H1 (cell line): Measurements from ENCODE around the gene ZNF785. TPM values are rescaled to one million over a fixed set of nuclear protein-coding genes. Genes with fewer than 3 reads are reported as not detected.

Source experiments
- CTCF ChIA-PET: fragments of 300-600 bp; sonication (Branson Sonifier 250); formaldehyde crosslinking; loops from one replicate; lab custom pipeline; 2021; ENCODE audit not compliant: partially characterized antibody; lab: Charles Lee
- POLR2A ChIA-PET: fragments of 300-600 bp; sonication (Branson Sonifier 250); formaldehyde crosslinking; loops from one replicate; lab custom pipeline; 2021; ENCODE audit warnings: inconsistent platforms; ENCODE audit not compliant: partially characterized antibody; lab: Charles Lee
- DNase-seq, 2 experiments: peaks; one replicate each; pipeline versions ENCODE4 v3.0.0 to v3.0.0-alpha.2; 2010 to 2022; ENCODE audit warnings: low spot score in 2 of 2, low read depth in 1 of 2, mixed read lengths in 1 of 2
- FAIRE-seq: peaks from 2 replicates; lab custom pipeline; 2011; peaks lifted over from hg19 to GRCh38; lab: Jason Lieb, UNC
- H2AFZ ChIP-seq: 2 replicates; pipeline ENCODE4 v1.8.1; 2012; ENCODE audit warnings: low read length, inconsistent platforms
- H2AK5ac ChIP-seq: 2 replicates; pipeline ENCODE4 v1.6.1; 2013; ENCODE audit warnings: low read depth, low read length
- H2BK120ac ChIP-seq: replicated peaks from 2 replicates; pipeline ENCODE3; 2013; ENCODE audit warnings: low read depth, low read length, inconsistent platforms
- H2BK12ac ChIP-seq: 2 replicates; pipeline ENCODE4 v1.6.1; 2013; ENCODE audit warnings: low read depth, low read length
- H2BK15ac ChIP-seq: 2 replicates; pipeline ENCODE4 v1.6.1; 2013; ENCODE audit warnings: low read length
- H2BK20ac ChIP-seq: 2 replicates; pipeline ENCODE4 v1.6.1; 2013; ENCODE audit warnings: low read length
- H2BK5ac ChIP-seq: 2 replicates; pipeline ENCODE4 v1.6.1; 2013; ENCODE audit warnings: low read depth, low read length
- H3K14ac ChIP-seq: 2 replicates; pipeline ENCODE4 v1.6.1; 2013; ENCODE audit warnings: inconsistent platforms; ENCODE audit not compliant: insufficient read length
- H3K18ac ChIP-seq: 2 replicates; pipeline ENCODE4 v1.6.1; 2013; ENCODE audit warnings: low read length; ENCODE audit errors: extremely low read depth
- H3K23ac ChIP-seq: 2 replicates; pipeline ENCODE4 v1.6.1; 2013; ENCODE audit warnings: inconsistent platforms; ENCODE audit not compliant: insufficient read length
- H3K23me2 ChIP-seq: 2 replicates; pipeline ENCODE4 v1.6.1; 2013; ENCODE audit warnings: low read depth, low read length
- H3K27ac ChIP-seq: 2 replicates; pipeline ENCODE4 v1.6.1; 2011; ENCODE audit warnings: low read depth, low read length, inconsistent platforms
- H3K27me3 ChIP-seq, 4 experiments: replicated peaks in 1 of 4; 1 replicate in 1 of 4; 2 replicates in 3 of 4; pipeline versions ENCODE4 v1.6.1 to v1.8.1; 2011 to 2013; ENCODE audit warnings: low read length in 3 of 4, mild to moderate bottlenecking in 3 of 4, inconsistent platforms in 2 of 4, mixed read lengths in 2 of 4, moderate library complexity in 1 of 4; ENCODE audit not compliant: control insufficient read depth in 3 of 4, insufficient read depth in 3 of 4; ENCODE audit errors: extremely low read depth in 1 of 4
- H3K36me3 ChIP-seq, 4 experiments: 2 replicates each; pipeline versions ENCODE4 v1.6.1 to v1.8.1; 2011 to 2013; ENCODE audit warnings: mild to moderate bottlenecking in 4 of 4, low read length in 3 of 4, moderate library complexity in 2 of 4, control low read depth in 1 of 4, inconsistent platforms in 1 of 4; ENCODE audit not compliant: insufficient read depth in 4 of 4, control insufficient read depth in 2 of 4
- H3K4ac ChIP-seq: replicated peaks from 2 replicates; pipeline ENCODE3; 2013; ENCODE audit warnings: low read length, low read depth, mixed read lengths, inconsistent platforms; ENCODE audit not compliant: insufficient read length
- H3K4me1 ChIP-seq, 4 experiments: replicated peaks in 1 of 4; 1 replicate in 1 of 4; 2 replicates in 3 of 4; pipeline versions ENCODE4 v1.6.1 to v1.8.1; 2011 to 2013; ENCODE audit warnings: low read length in 3 of 4, inconsistent platforms in 2 of 4, mixed read lengths in 1 of 4; ENCODE audit not compliant: insufficient read depth in 4 of 4, control insufficient read depth in 3 of 4
- H3K4me2 ChIP-seq, 2 experiments: 2 replicates each; pipeline versions ENCODE4 v1.6.1 to v1.8.1; 2011 to 2013; ENCODE audit warnings: low read depth in 2 of 2, low read length in 2 of 2, control low read depth in 1 of 2, inconsistent platforms in 1 of 2, mild to moderate bottlenecking in 1 of 2; ENCODE audit not compliant: insufficient read depth in 1 of 2
- H3K4me3 ChIP-seq, 4 experiments: fragments of 200-600, 300-600 bp in 1 of 4; sonication (generic), shearing (Covaris generic), sonication (Bioruptor Twin) in 1 of 4; 2 replicates each; pipeline versions ENCODE4 v1.5.1 to v1.8.1; 2011 to 2016; ENCODE audit warnings: low read length in 4 of 4, low read depth in 3 of 4, control low read depth in 2 of 4, inconsistent platforms in 2 of 4, mild to moderate bottlenecking in 2 of 4, mixed read lengths in 1 of 4, moderate library complexity in 1 of 4; ENCODE audit not compliant: insufficient read depth in 2 of 4; ENCODE audit errors: extremely low read depth in 1 of 4
- H3K56ac ChIP-seq: replicated peaks from 2 replicates; pipeline ENCODE3; 2013; ENCODE audit warnings: low read depth, mild to moderate bottlenecking, mixed read lengths, low read length, inconsistent platforms; ENCODE audit not compliant: insufficient read length
- H3K79me1 ChIP-seq: 2 replicates; pipeline ENCODE4 v1.6.1; 2013; ENCODE audit warnings: low read depth, low read length, control low read depth
- H3K79me2 ChIP-seq, 2 experiments: 2 replicates each; pipeline versions ENCODE4 v1.6.1 to v1.8.1; 2012 to 2013; ENCODE audit warnings: low read length in 2 of 2, mild to moderate bottlenecking in 2 of 2, inconsistent platforms in 1 of 2; ENCODE audit not compliant: insufficient read depth in 2 of 2, control insufficient read depth in 1 of 2
- H3K9ac ChIP-seq, 4 experiments: replicated peaks in 1 of 4; 1 replicate in 1 of 4; 2 replicates in 3 of 4; pipeline versions ENCODE4 v1.6.1 to v1.8.1; 2011 to 2013; ENCODE audit warnings: low read depth in 3 of 4, low read length in 3 of 4, control low read depth in 2 of 4, mild to moderate bottlenecking in 2 of 4, moderate library complexity in 2 of 4, inconsistent platforms in 1 of 4; ENCODE audit errors: extremely low read depth in 1 of 4
- H3K9me3 ChIP-seq, 2 experiments: 2 replicates each; pipeline versions ENCODE4 v1.6.1 to v1.8.1; 2012 to 2013; ENCODE audit warnings: mild to moderate bottlenecking in 2 of 2, moderate library complexity in 2 of 2, control low read depth in 1 of 2, inconsistent platforms in 1 of 2, low read depth in 1 of 2, low read length in 1 of 2, mixed read lengths in 1 of 2; ENCODE audit not compliant: insufficient read depth in 2 of 2
- H4K20me1 ChIP-seq, 2 experiments: replicated peaks in 1 of 2; 2 replicates each; pipeline versions ENCODE3 to v1.8.1; 2011 to 2013; ENCODE audit warnings: inconsistent platforms in 2 of 2, low read length in 2 of 2, mild to moderate bottlenecking in 1 of 2; ENCODE audit not compliant: insufficient read depth in 2 of 2, control insufficient read depth in 1 of 2
- H4K5ac ChIP-seq: 2 replicates; pipeline ENCODE4 v1.6.1; 2013; ENCODE audit warnings: low read length, low read depth, mixed read lengths, inconsistent platforms; ENCODE audit not compliant: insufficient read length
- H4K8ac ChIP-seq: 2 replicates; pipeline ENCODE4 v1.8.0; 2013; ENCODE audit warnings: mild to moderate bottlenecking, moderate library complexity, low read length, inconsistent platforms; ENCODE audit not compliant: insufficient read depth; ENCODE audit errors: extremely low read depth
- H4K91ac ChIP-seq: replicated peaks from 2 replicates; pipeline ENCODE3; 2013; ENCODE audit warnings: low read length, mixed read lengths, inconsistent platforms; ENCODE audit not compliant: insufficient read length
- EGR1 ChIP-seq: IDR thresholded peaks from 2 replicates; pipeline ENCODE4 v1.6.1; 2011; ENCODE audit warnings: low read depth, low read length, borderline replicate concordance
- HDAC6 ChIP-seq: IDR thresholded peaks from one replicate; pipeline ENCODE4 v1.7.1; 2012; ENCODE audit warnings: low read depth, mild to moderate bottlenecking, inconsistent platforms, low read length, moderate library complexity
- KDM1A ChIP-seq: fragments of 200-600, 300-600 bp; sonication (generic); IDR thresholded peaks from 2 replicates; pipeline ENCODE4 v1.7.1; 2016; ENCODE audit warnings: mild to moderate bottlenecking, low read length, borderline replicate concordance
- NANOG ChIP-seq: IDR thresholded peaks from 2 replicates; pipeline ENCODE4 v1.6.1; 2011; ENCODE audit warnings: low read length, low read depth, mild to moderate bottlenecking, inconsistent platforms; ENCODE audit not compliant: insufficient read depth, poor library complexity, severe bottlenecking
- SP1 ChIP-seq: IDR thresholded peaks from 2 replicates; pipeline ENCODE4 v1.6.1; 2011; ENCODE audit warnings: low read depth, low read length
- TAF7 ChIP-seq: optimal IDR thresholded peaks from 2 replicates; pipeline ENCODE3; 2011; ENCODE audit warnings: low read depth, mild to moderate bottlenecking, inconsistent platforms, low read length, moderate library complexity, borderline replicate concordance
- WGBS, 2 experiments: shearing (Covaris generic) in 1 of 2; methylation state at CpG; one replicate each; pipeline versions ENCODE4 v1.1.6 to v1.1.7; 2013 to 2015; ENCODE audit warnings: low lambda C conversion rate in 2 of 2, mixed read lengths in 2 of 2, inconsistent platforms in 1 of 2, low coverage in 1 of 2, missing lambda C conversion rate in 1 of 2; ENCODE audit not compliant: insufficient replicate concordance in 2 of 2, insufficient coverage in 1 of 2, insufficient read length in 1 of 2; ENCODE audit errors: extremely low coverage in 1 of 2, missing lambda C conversion rate in 1 of 2; 5-methylcytosine and 5-hydroxymethylcytosine counted together
- polyA plus RNA-seq, 7 experiments: library from polyadenylated mRNA; depleted of rRNA in 3 of 7; stranded (reverse) in 5 of 7; unstranded in 2 of 7; fragments of >200 nt in 5 of 7; fragments of 200-250 nt in 2 of 7; gene quantifications; 1 replicate in 5 of 7; 2 replicates in 1 of 7; 4 replicates in 1 of 7; pipeline versions ENCODE4 v1.2.1 to v1.2.3, GENCODE V29; 2011 to 2013; ENCODE audit warnings: missing spikeins in 2 of 7, mixed read lengths in 2 of 7
- total RNA-seq: library from RNA; stranded (reverse); fragmentation: NEBNext Ultra II Directional; extraction: Animal tissue kit (Norgen Biotek cat#: 25700); gene quantifications from 2 replicates; pipeline ENCODE4 v1.2.1, GENCODE V29; 2021
- TF ChIP-seq, protein P1 (sequence below): IDR thresholded peaks from 2 replicates; pipeline ENCODE4 v1.6.1; 2012; ENCODE audit warnings: inconsistent platforms
- TF ChIP-seq, protein P2 (sequence below): IDR thresholded peaks from 2 replicates; pipeline ENCODE4 v1.6.1; 2012; ENCODE audit warnings: low read length, inconsistent platforms

ZNF785 gene
- total and polyA plus RNA-seq, 2 of the 8 experiments (the other 6 are each of a cell fraction or from before 2014, with no cell fraction given), result 8.6 to 12.9 TPM

DNA sequence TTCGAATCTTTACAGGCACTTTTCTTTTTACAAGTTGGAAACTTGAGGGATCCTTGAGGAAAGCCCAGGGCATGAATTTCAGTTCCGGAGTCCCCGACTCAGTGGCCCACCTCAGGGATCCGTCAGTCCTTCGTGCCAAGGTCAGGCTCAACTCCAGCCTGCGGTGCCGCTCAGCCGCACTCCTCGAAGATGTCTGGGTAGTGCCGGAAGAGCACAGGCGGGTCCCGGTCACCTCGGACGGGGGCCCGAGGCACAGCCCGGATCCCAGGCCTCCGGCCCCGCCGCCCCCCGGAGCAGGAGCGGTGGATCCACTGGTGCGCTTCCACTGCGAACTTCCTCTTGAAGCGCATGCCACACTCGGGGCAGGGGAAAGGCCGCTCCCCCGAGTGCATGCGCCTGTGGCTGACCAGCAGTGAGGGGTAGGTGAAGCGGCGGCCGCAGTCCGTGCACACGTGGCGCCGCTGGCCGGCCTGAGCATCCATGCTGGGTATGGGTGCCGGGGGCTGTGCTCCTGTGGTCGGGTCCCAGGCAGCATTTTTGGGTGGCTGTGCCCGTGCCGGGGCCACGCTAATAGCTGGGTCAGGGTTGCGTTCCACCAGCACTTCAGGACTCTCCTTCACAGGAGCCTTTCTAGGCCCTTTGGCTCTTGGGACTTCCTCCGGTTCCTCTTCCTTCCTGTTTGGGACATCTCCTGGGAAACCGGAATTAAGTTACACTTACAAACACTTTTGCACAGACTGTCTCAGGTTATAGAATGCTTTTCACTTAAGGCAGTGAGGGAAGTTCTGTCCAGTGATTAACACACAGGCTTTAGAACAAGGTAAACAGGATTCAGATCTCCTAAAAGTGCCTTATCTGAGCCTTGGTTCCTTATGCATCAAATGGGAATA is 15.5 kb downstream of the ZNF785 start:
- no peak overlapping the region for H2AFZ ChIP-seq
- peaks cover 0 to 2% of the 10 kb centered on the region in 2 experiments for H4K20me1 ChIP-seq
- H3K9me3 ChIP-seq, result no peaks in the 10 kb centered on the region
- H3K27me3 ChIP-seq, result no peaks in the 10 kb centered on the region; a peak in 1 of 7 replicates
- H2BK15ac ChIP-seq, result no peak overlapping the region
- no peak overlapping the region for H3K56ac ChIP-seq
- peaks cover 0 to 9% (median 2%) of the 10 kb centered on the region in 4 experiments; a peak in 5 of 7 replicates for H3K4me1 ChIP-seq
- H4K5ac ChIP-seq, result peak overlapping the region; percentile 25
- H2BK5ac ChIP-seq, result no peak overlapping the region
- WGBS, 2 experiments, result 94% methylated on average over 33 of the region's 44 CpGs; no CpG with 5 or more reads in 1 of the 2 experiments
- no peak overlapping the region for H2BK12ac ChIP-seq
- CTCF ChIA-PET, result interaction anchor here (1.3 kb wide), 1 partner anchor 45 kb away, joined by 4 read pairs; no protein-coding TSS in a partner anchor
- no peak overlapping the region for H2BK20ac ChIP-seq
- H3K14ac ChIP-seq, result no peak overlapping the region
- H3K79me2 ChIP-seq, result no peaks in the 10 kb centered on the region
- no peak overlapping the region for H3K4ac ChIP-seq
- H3K23me2 ChIP-seq, result peaks cover 14% of the 10 kb centered on the region; the same call in 1 of the 2 replicates
- no peak overlapping the region for H3K23ac ChIP-seq
- H4K91ac ChIP-seq, result peak overlapping the region; percentile 22
- no peak for FAIRE-seq
- H2BK120ac ChIP-seq, result no peak overlapping the region
- no peak overlapping the region for H3K27ac ChIP-seq
- no peak overlapping the region for H4K8ac ChIP-seq
- no peaks in the 10 kb centered on the region for H3K36me3 ChIP-seq
- POLR2A ChIA-PET, result interaction anchor here (0.6 to 3.4 kb wide), 12 partner anchors 8 to 123 kb away, joined by 3 to 45 read pairs (median 11); partner anchors contain the start of genes ZNF689, ZNF747, ZNF764 and ZNF785
- DNase-seq, result no peak
- no peak overlapping the region for H3K18ac ChIP-seq
- no peak overlapping the region for H3K9ac ChIP-seq
- 0 out of 8 replicates have a peak overlapping the region, but pooled peaks of 1 of the 4 experiments have one; percentile 89 for H3K4me3 ChIP-seq
- H3K4me2 ChIP-seq, result peak overlapping the region in 1 of 2 experiments; percentile 74; a peak in 3 of 4 replicates
- no peak overlapping the region for H2AK5ac ChIP-seq
- H3K79me1 ChIP-seq, result no peaks in the 10 kb centered on the region
- TF ChIP-seq KDM1A (no peak), HDAC6 (no peak), EGR1 (no peak), NANOG (no peak), SP1 (no peak), TAF7 (no peak)
- TF ChIP-seq, protein P1, sequence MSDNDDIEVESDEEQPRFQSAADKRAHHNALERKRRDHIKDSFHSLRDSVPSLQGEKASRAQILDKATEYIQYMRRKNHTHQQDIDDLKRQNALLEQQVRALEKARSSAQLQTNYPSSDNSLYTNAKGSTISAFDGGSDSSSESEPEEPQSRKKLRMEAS, result no peak
- TF ChIP-seq, protein P2, sequence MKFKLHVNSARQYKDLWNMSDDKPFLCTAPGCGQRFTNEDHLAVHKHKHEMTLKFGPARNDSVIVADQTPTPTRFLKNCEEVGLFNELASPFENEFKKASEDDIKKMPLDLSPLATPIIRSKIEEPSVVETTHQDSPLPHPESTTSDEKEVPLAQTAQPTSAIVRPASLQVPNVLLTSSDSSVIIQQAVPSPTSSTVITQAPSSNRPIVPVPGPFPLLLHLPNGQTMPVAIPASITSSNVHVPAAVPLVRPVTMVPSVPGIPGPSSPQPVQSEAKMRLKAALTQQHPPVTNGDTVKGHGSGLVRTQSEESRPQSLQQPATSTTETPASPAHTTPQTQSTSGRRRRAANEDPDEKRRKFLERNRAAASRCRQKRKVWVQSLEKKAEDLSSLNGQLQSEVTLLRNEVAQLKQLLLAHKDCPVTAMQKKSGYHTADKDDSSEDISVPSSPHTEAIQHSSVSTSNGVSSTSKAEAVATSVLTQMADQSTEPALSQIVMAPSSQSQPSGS, result no peak
